SK-N-SH (cell line): ENCODE results near the gene ZMYM3. TPM values are rescaled to one million over a fixed set of nuclear protein-coding genes. Genes with fewer than 3 reads are reported as not detected.

Experiments
- CTCF ChIA-PET: fragments of 300-600, 350-600 bp; formaldehyde crosslinking; extraction: SDS; loops from one replicate; lab custom pipeline; 2021; lab: Yijun Ruan, JAX
- POLR2A ChIA-PET: fragments of 350-600 bp; sonication (Branson Sonifier 250); formaldehyde crosslinking; extraction: SDS; loops from one replicate; lab custom pipeline; 2020; ENCODE audit warnings: antibody characterized with exemption, inconsistent platforms; lab: Yijun Ruan, JAX
- DNase-seq: peaks from one replicate; pipeline ENCODE4 v3.0.0; 2012
- H2AFZ ChIP-seq: fragments of 200-600 bp; sonication (generic); 2 replicates; pipeline ENCODE4 v1.8.1; 2016; ENCODE audit warnings: antibody characterized with exemption, mild to moderate bottlenecking, low read depth
- H3F3A ChIP-seq: fragments of 200-600 bp; sonication (generic); replicated peaks from 2 replicates; pipeline ENCODE3; 2016; ENCODE audit warnings: antibody characterized with exemption, mild to moderate bottlenecking; ENCODE audit not compliant: insufficient read depth
- H3K27ac ChIP-seq, 2 experiments: fragments of 200-500 bp in 1 of 2; fragments of 200-600 bp in 1 of 2; sonication (Bioruptor generic) in 1 of 2; sonication (generic), shearing (Covaris generic) in 1 of 2; 2 replicates each; pipeline versions ENCODE4 v1.5.1 to v1.6.1; 2014 to 2016; ENCODE audit warnings: low read depth in 2 of 2, inconsistent platforms in 1 of 2, low read length in 1 of 2, mild to moderate bottlenecking in 1 of 2, mixed read lengths in 1 of 2
- H3K27me3 ChIP-seq: fragments of 200-600 bp; sonication (generic), shearing (Covaris generic); 2 replicates; pipeline ENCODE4 v1.6.1; 2016; ENCODE audit warnings: mixed run types; ENCODE audit not compliant: insufficient read depth
- H3K36me3 ChIP-seq, 2 experiments: fragments of 200-500 bp in 1 of 2; fragments of 200-600 bp in 1 of 2; sonication (Bioruptor generic) in 1 of 2; sonication (generic) in 1 of 2; replicated peaks in 1 of 2; 2 replicates each; pipeline versions ENCODE3 to v1.5.1; 2014 to 2016; ENCODE audit warnings: low read length in 1 of 2, mild to moderate bottlenecking in 1 of 2; ENCODE audit not compliant: insufficient read depth in 2 of 2, control insufficient read depth in 1 of 2
- H3K4me1 ChIP-seq, 2 experiments: fragments of 200-500 bp in 1 of 2; fragments of 200-600 bp in 1 of 2; sonication (Bioruptor generic) in 1 of 2; sonication (generic), shearing (Covaris generic) in 1 of 2; 2 replicates each; pipeline versions ENCODE4 v1.5.1 to v1.6.1; 2014 to 2016; ENCODE audit warnings: low read depth in 1 of 2, low read length in 1 of 2, mixed run types in 1 of 2; ENCODE audit not compliant: insufficient read depth in 2 of 2, control insufficient read depth in 1 of 2
- H3K4me2 ChIP-seq: fragments of 200-600 bp; sonication (generic), shearing (Covaris generic); 2 replicates; pipeline ENCODE4 v1.6.1; 2017; ENCODE audit warnings: mixed run types
- H3K4me3 ChIP-seq, 2 experiments: fragments of 200-500 bp in 1 of 2; fragments of 200-600 bp in 1 of 2; sonication (Bioruptor generic) in 1 of 2; sonication (generic), shearing (Covaris generic) in 1 of 2; 2 replicates each; pipeline versions ENCODE4 v1.5.1 to v1.8.1; 2014 to 2016; ENCODE audit warnings: low read depth in 2 of 2, inconsistent platforms in 1 of 2, low read length in 1 of 2, mild to moderate bottlenecking in 1 of 2, mixed read lengths in 1 of 2, moderate library complexity in 1 of 2
- H3K79me2 ChIP-seq: fragments of 200-600 bp; sonication (generic); 2 replicates; pipeline ENCODE4 v1.8.1; 2017; ENCODE audit warnings: mild to moderate bottlenecking; ENCODE audit not compliant: insufficient read depth
- H3K9ac ChIP-seq: fragments of 200-600 bp; sonication (generic); 2 replicates; pipeline ENCODE4 v1.6.1; 2017; ENCODE audit warnings: mixed run types
- H3K9me2 ChIP-seq: fragments of 200-600 bp; sonication (generic); 2 replicates; pipeline ENCODE4 v1.6.1; 2017; ENCODE audit warnings: mixed run types
- H3K9me3 ChIP-seq: fragments of 200-600 bp; sonication (generic); 2 replicates; pipeline ENCODE4 v1.6.1; 2017; ENCODE audit warnings: mixed run types, mild to moderate bottlenecking, moderate library complexity
- H4K20me1 ChIP-seq: fragments of 200-600 bp; sonication (generic); 2 replicates; pipeline ENCODE4 v1.6.1; 2017; ENCODE audit warnings: mild to moderate bottlenecking, mixed run types; ENCODE audit not compliant: insufficient read depth
- CHD2 ChIP-seq: fragments of 150-350 bp; IDR thresholded peaks from 2 replicates; pipeline ENCODE4 v1.6.1; 2018; ENCODE audit warnings: low read length; ENCODE audit not compliant: partially characterized antibody
- CTCF ChIP-seq: fragments of 200-600 bp; sonication (generic); IDR thresholded peaks from 2 replicates; pipeline ENCODE4 v1.6.1; 2017; ENCODE audit warnings: antibody characterized with exemption, mild to moderate bottlenecking, moderate library complexity
- ELF1 ChIP-seq: IDR thresholded peaks from 2 replicates; pipeline ENCODE4 v1.4.0; 2012
- EP300 ChIP-seq, 2 experiments: IDR thresholded peaks; 2 replicates each; pipeline versions ENCODE4 v1.4.0 to v1.6.1; 2012; ENCODE audit warnings: borderline replicate concordance in 1 of 2, low read depth in 1 of 2, low read length in 1 of 2
- EZH2phosphoT487 ChIP-seq: fragments of 200-600 bp; sonication (generic); IDR thresholded peaks from 2 replicates; pipeline ENCODE4 v1.6.1; 2017; ENCODE audit warnings: low read depth, mixed run types, mild to moderate bottlenecking, antibody characterized with exemption, moderate library complexity, borderline replicate concordance
- FOXM1 ChIP-seq: IDR thresholded peaks from 2 replicates; pipeline ENCODE4 v1.4.0; 2012; ENCODE audit warnings: low read depth, mild to moderate bottlenecking
- GABPA ChIP-seq: IDR thresholded peaks from 2 replicates; pipeline ENCODE4 v1.4.0; 2012; ENCODE audit warnings: low read depth, mild to moderate bottlenecking
- MAX ChIP-seq: IDR thresholded peaks from 2 replicates; pipeline ENCODE4 v1.4.0; 2012; ENCODE audit warnings: low read depth
- NFIC ChIP-seq: IDR thresholded peaks from 2 replicates; pipeline ENCODE4 v1.4.0; 2012; ENCODE audit warnings: borderline replicate concordance
- NRF1 ChIP-seq: IDR thresholded peaks from 2 replicates; pipeline ENCODE4 v1.6.1; 2012; ENCODE audit warnings: low read depth, mild to moderate bottlenecking, low read length
- PBX3 ChIP-seq: IDR thresholded peaks from 2 replicates; pipeline ENCODE4; 2012
- POLR2AphosphoS5 ChIP-seq: IDR thresholded peaks from 2 replicates; pipeline ENCODE4 v1.6.1; 2012; ENCODE audit warnings: low read depth, low read length
- REST ChIP-seq: IDR thresholded peaks from 2 replicates; pipeline ENCODE4 v1.6.1; 2012; ENCODE audit warnings: mild to moderate bottlenecking, low read depth, low read length, moderate library complexity
- RFX5 ChIP-seq: IDR thresholded peaks from 2 replicates; pipeline ENCODE4 v1.6.1; 2012; ENCODE audit warnings: mild to moderate bottlenecking, improper control_type of control experiment, low read length
- RXRA ChIP-seq: IDR thresholded peaks from 2 replicates; pipeline ENCODE4 v1.4.0; 2012; ENCODE audit warnings: low read depth, mild to moderate bottlenecking, borderline replicate concordance
- SIN3A ChIP-seq: IDR thresholded peaks from 2 replicates; pipeline ENCODE4 v1.6.1; 2012; ENCODE audit warnings: low read depth, mild to moderate bottlenecking, low read length, moderate library complexity, borderline replicate concordance
- SMC3 ChIP-seq: IDR thresholded peaks from 2 replicates; pipeline ENCODE4 v1.6.1; 2012; ENCODE audit warnings: low read depth, low read length, improper control_type of control experiment
- TCF12 ChIP-seq: IDR thresholded peaks from 2 replicates; pipeline ENCODE4 v1.4.0; 2012
- TEAD4 ChIP-seq: IDR thresholded peaks from 2 replicates; pipeline ENCODE4 v1.4.0; 2012; ENCODE audit warnings: mild to moderate bottlenecking, borderline replicate concordance; ENCODE audit not compliant: insufficient read depth
- WGBS: methylation state at CpG from one replicate; pipeline ENCODE4 v1.1.6; 2017; ENCODE audit warnings: low lambda C conversion rate; 5-methylcytosine and 5-hydroxymethylcytosine counted together
- polyA plus RNA-seq, 3 experiments: library from polyadenylated mRNA; depleted of rRNA; stranded (reverse); fragments of >200 nt; gene quantifications; 2 replicates each; pipeline ENCODE4 v1.2.3, GENCODE V29; 2012

Gene ZMYM3
- polyA plus RNA-seq, 1 of the 3 experiments (the other 2 are of a cell fraction): 30.4 TPM

- TF ChIP-seq RFX5: no peak
- no peak for TF ChIP-seq PBX3
- TF ChIP-seq NFIC: no peak
- no peak for TF ChIP-seq CHD2
These were observed 28.9 kb downstream of the ZMYM3 start (continued) for GRCh38 chrX:71225009-71225408.

GRCh38 chrX:71224098-71224708, 29.7 kb downstream of the ZMYM3 start:
- CTCF ChIA-PET: no interaction called here

More at GRCh38 chrX:71224098-71224708, 29.7 kb downstream of the ZMYM3 start:
- Histone ChIP-seq H3K4me3 (no peak overlapping the region), H3K4me2 (no peak overlapping the region), H3K4me1 (no peaks in the 10 kb centered on the region), H3K27ac (no peak overlapping the region), H3K9ac (no peak overlapping the region), H2AFZ (no peak overlapping the region), H3K79me2 (no peaks in the 10 kb centered on the region), H3F3A (no peaks in the 10 kb centered on the region), H4K20me1 (no peaks in the 10 kb centered on the region), H3K27me3 (peaks cover 39% of the 10 kb centered on the region), H3K9me3 (no peaks in the 10 kb centered on the region), H3K9me2 (no peaks in the 10 kb centered on the region), H3K36me3 (no peaks in the 10 kb centered on the region)
- WGBS: 65% methylated on average over 26 of the region's 32 CpGs
- POLR2A ChIA-PET: no interaction called here
- DNase-seq: no peak
- no peak for TF ChIP-seq EZH2phosphoT487
- no peak for TF ChIP-seq TEAD4
- TF ChIP-seq SIN3A: no peak
- no peak for TF ChIP-seq EP300 (IDR thresholded peaks at IDR 0.05; ENCODE audit: borderline replicate concordance in 1 of 2, low read depth in 1 of 2, low read length in 1 of 2)
- TF ChIP-seq ELF1: no peak
- no peak for TF ChIP-seq PBX3
- TF ChIP-seq MAX: no peak
- no peak for TF ChIP-seq FOXM1
- no peak for TF ChIP-seq REST
- no peak for TF ChIP-seq POLR2AphosphoS5
- TF ChIP-seq CHD2: no peak
- TF ChIP-seq NRF1: no peak
- TF ChIP-seq CTCF: no peak
- no peak for TF ChIP-seq RXRA
- TF ChIP-seq GABPA: no peak
- TF ChIP-seq SMC3: no peak
- TF ChIP-seq TCF12: no peak
